GM08714 (cell line): Measurements from ENCODE around the gene KCNE5.
"Not testable (repeated sequence)": the region's sequence is repeated elsewhere in the genome, so short reads cannot be mapped to it uniquely, and the experiment has no call there.

Experiments used
- H3K4me3 ChIP-seq: fragments of 200-500 bp; sonication (Bioruptor generic); 2 replicates; pipeline ENCODE4 v1.5.1; 2014; ENCODE audit warnings: mild to moderate bottlenecking, low read length, inconsistent platforms
- ZNF274 ChIP-seq: IDR thresholded peaks from 2 replicates; pipeline ENCODE4 v1.6.1; 2012; ENCODE audit warnings: mild to moderate bottlenecking, low read depth, low read length

KCNE5 gene

GRCh38 chrX:109624641-109625616, at the start of gene KCNE5:
KCNE5 (minus strand) TSS chrX:109625172; CDS start chrX:109625020, 152 bp downstream.
- no peak within 1 kb of the TSS for H3K4me3 ChIP-seq
- no peak for TF ChIP-seq ZNF274

GRCh38 chrX:109672239-109672638, 47.3 kb upstream of the KCNE5 start:
- no peak for TF ChIP-seq ZNF274
- H3K4me3 ChIP-seq = no peak overlapping the region

GRCh38 chrX:109671170-109671569, 46.2 kb upstream of the KCNE5 start:
- not testable (repeated sequence) for H3K4me3 ChIP-seq

GRCh38 chrX:109667986-109668385, 43.0 kb upstream of the KCNE5 start:
- no peak for TF ChIP-seq ZNF274
- H3K4me3 ChIP-seq = no peak overlapping the region

- TF ChIP-seq ZNF274 = no peak
- H3K4me3 ChIP-seq = no peak overlapping the region
Observed at GRCh38 chrX:109660435-109661143, 35.6 kb upstream of the KCNE5 start.

- TF ChIP-seq ZNF274 = no peak
Observed at GRCh38 chrX:109658391-109658790, 33.4 kb upstream of the KCNE5 start.

GRCh38 chrX:109657364-109657763, 32.4 kb upstream of the KCNE5 start:
- not testable (repeated sequence) for H3K4me3 ChIP-seq

More at GRCh38 chrX:109658391-109658790, 33.4 kb upstream of the KCNE5 start:
- no peak overlapping the region for H3K4me3 ChIP-seq

- no peak overlapping the region for H3K4me3 ChIP-seq
- TF ChIP-seq ZNF274 = no peak
Observed at GRCh38 chrX:109656774-109657173, 31.8 kb upstream of the KCNE5 start.

- no peak for TF ChIP-seq ZNF274
- H3K4me3 ChIP-seq = no peak overlapping the region
Observed at GRCh38 chrX:109655502-109656201, 30.7 kb upstream of the KCNE5 start.

- TF ChIP-seq ZNF274 = no peak
- no peak overlapping the region for H3K4me3 ChIP-seq
Observed at GRCh38 chrX:109654516-109655109, 29.6 kb upstream of the KCNE5 start.

GRCh38 chrX:109644671-109645070, 19.7 kb upstream of the KCNE5 start:
- H3K4me3 ChIP-seq = not testable (repeated sequence)

GRCh38 chrX:109643687-109644086, 18.7 kb upstream of the KCNE5 start:
- no peak for TF ChIP-seq ZNF274
- no peak overlapping the region; the same call in 1 of the 2 replicates for H3K4me3 ChIP-seq

GRCh38 chrX:109638158-109638557, 13.2 kb upstream of the KCNE5 start:
- no peak for TF ChIP-seq ZNF274

GRCh38 chrX:109637477-109637876, 12.5 kb upstream of the KCNE5 start:
- H3K4me3 ChIP-seq = not testable (repeated sequence)

More at GRCh38 chrX:109638158-109638557, 13.2 kb upstream of the KCNE5 start:
- no peak overlapping the region for H3K4me3 ChIP-seq
